Suprapubic skin (tissue), 3 donors: ENCODE data around the gene IL18RAP.

ENCODE experiments used
- EP300 ChIP-seq: sonication (generic); formaldehyde crosslinking; IDR thresholded peaks from one replicate; pipeline ENCODE4 v1.6.1; 2017; ENCODE audit warnings: antibody characterized with exemption
- POLR2A ChIP-seq, 2 donors: fragments of 450-650 bp; IDR thresholded peaks; one replicate each; pipeline ENCODE4 v1.6.1; 2017; ENCODE audit warnings: antibody characterized with exemption in 2 of 2, mild to moderate bottlenecking in 2 of 2, moderate library complexity in 2 of 2
- TF ChIP-seq, protein P1 (sequence below), 2 donors: fragments of 200-600 bp in 1 of 2; fragments of 450-650 bp in 1 of 2; sonication (generic) in 1 of 2; IDR thresholded peaks; one replicate each; pipeline ENCODE4 v1.5.1; 2016 to 2019; ENCODE audit warnings: antibody characterized with exemption in 2 of 2, mild to moderate bottlenecking in 1 of 2, moderate library complexity in 1 of 2

DNA sequence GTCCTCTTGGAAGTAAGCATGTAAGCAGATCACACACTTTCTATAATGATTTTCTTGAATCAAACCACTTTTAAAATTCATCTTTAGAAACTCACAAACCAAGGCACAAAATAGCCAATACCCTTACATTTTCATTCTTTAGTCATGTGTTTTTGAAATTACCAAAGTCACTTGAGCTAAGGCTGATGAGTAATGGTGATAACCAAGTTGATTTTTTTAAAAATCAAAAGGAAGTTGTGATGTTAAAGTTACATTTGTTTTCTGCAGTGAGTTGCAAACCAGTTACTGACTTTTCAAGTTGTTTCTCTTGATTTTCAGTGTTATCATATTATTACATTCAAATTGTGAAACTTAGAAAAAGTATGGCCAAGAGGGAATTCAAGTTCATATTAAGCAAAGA lies 21.5 kb upstream of the IL18RAP start:
- TF ChIP-seq, protein P1, sequence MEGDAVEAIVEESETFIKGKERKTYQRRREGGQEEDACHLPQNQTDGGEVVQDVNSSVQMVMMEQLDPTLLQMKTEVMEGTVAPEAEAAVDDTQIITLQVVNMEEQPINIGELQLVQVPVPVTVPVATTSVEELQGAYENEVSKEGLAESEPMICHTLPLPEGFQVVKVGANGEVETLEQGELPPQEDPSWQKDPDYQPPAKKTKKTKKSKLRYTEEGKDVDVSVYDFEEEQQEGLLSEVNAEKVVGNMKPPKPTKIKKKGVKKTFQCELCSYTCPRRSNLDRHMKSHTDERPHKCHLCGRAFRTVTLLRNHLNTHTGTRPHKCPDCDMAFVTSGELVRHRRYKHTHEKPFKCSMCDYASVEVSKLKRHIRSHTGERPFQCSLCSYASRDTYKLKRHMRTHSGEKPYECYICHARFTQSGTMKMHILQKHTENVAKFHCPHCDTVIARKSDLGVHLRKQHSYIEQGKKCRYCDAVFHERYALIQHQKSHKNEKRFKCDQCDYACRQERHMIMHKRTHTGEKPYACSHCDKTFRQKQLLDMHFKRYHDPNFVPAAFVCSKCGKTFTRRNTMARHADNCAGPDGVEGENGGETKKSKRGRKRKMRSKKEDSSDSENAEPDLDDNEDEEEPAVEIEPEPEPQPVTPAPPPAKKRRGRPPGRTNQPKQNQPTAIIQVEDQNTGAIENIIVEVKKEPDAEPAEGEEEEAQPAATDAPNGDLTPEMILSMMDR (IDR thresholded peaks at IDR 0.05), result no peak
- no peak for TF ChIP-seq POLR2A (IDR thresholded peaks at IDR 0.05)
- TF ChIP-seq EP300, result no peak
